H1 (cell line): Measurements from ENCODE around the gene CRYBG3. TPM values are rescaled to one million over a fixed set of nuclear protein-coding genes. Genes with fewer than 3 reads are reported as not detected.

Experiments used
- CTCF ChIA-PET: fragments of 300-600 bp; sonication (Branson Sonifier 250); formaldehyde crosslinking; loops from one replicate; lab custom pipeline; 2021; ENCODE audit not compliant: partially characterized antibody; lab: Charles Lee
- POLR2A ChIA-PET: fragments of 300-600 bp; sonication (Branson Sonifier 250); formaldehyde crosslinking; loops from one replicate; lab custom pipeline; 2021; ENCODE audit warnings: inconsistent platforms; ENCODE audit not compliant: partially characterized antibody; lab: Charles Lee
- DNase-seq, 2 experiments: peaks; one replicate each; pipeline versions ENCODE4 v3.0.0 to v3.0.0-alpha.2; 2010 to 2022; ENCODE audit warnings: low spot score in 2 of 2, low read depth in 1 of 2, mixed read lengths in 1 of 2
- FAIRE-seq: peaks from 2 replicates; lab custom pipeline; 2011; peaks lifted over from hg19 to GRCh38; lab: Jason Lieb, UNC
- H2AFZ ChIP-seq: 2 replicates; pipeline ENCODE4 v1.8.1; 2012; ENCODE audit warnings: low read length, inconsistent platforms
- H2AK5ac ChIP-seq: 2 replicates; pipeline ENCODE4 v1.6.1; 2013; ENCODE audit warnings: low read depth, low read length
- H2BK120ac ChIP-seq: replicated peaks from 2 replicates; pipeline ENCODE3; 2013; ENCODE audit warnings: low read depth, low read length, inconsistent platforms
- H2BK12ac ChIP-seq: 2 replicates; pipeline ENCODE4 v1.6.1; 2013; ENCODE audit warnings: low read depth, low read length
- H2BK15ac ChIP-seq: 2 replicates; pipeline ENCODE4 v1.6.1; 2013; ENCODE audit warnings: low read length
- H2BK20ac ChIP-seq: 2 replicates; pipeline ENCODE4 v1.6.1; 2013; ENCODE audit warnings: low read length
- H2BK5ac ChIP-seq: 2 replicates; pipeline ENCODE4 v1.6.1; 2013; ENCODE audit warnings: low read depth, low read length
- H3K14ac ChIP-seq: 2 replicates; pipeline ENCODE4 v1.6.1; 2013; ENCODE audit warnings: inconsistent platforms; ENCODE audit not compliant: insufficient read length
- H3K18ac ChIP-seq: 2 replicates; pipeline ENCODE4 v1.6.1; 2013; ENCODE audit warnings: low read length; ENCODE audit errors: extremely low read depth
- H3K23ac ChIP-seq: 2 replicates; pipeline ENCODE4 v1.6.1; 2013; ENCODE audit warnings: inconsistent platforms; ENCODE audit not compliant: insufficient read length
- H3K23me2 ChIP-seq: 2 replicates; pipeline ENCODE4 v1.6.1; 2013; ENCODE audit warnings: low read depth, low read length
- H3K27ac ChIP-seq: 2 replicates; pipeline ENCODE4 v1.6.1; 2011; ENCODE audit warnings: low read depth, low read length, inconsistent platforms
- H3K27me3 ChIP-seq, 4 experiments: replicated peaks in 1 of 4; 1 replicate in 1 of 4; 2 replicates in 3 of 4; pipeline versions ENCODE4 v1.6.1 to v1.8.1; 2011 to 2013; ENCODE audit warnings: low read length in 3 of 4, mild to moderate bottlenecking in 3 of 4, inconsistent platforms in 2 of 4, mixed read lengths in 2 of 4, moderate library complexity in 1 of 4; ENCODE audit not compliant: control insufficient read depth in 3 of 4, insufficient read depth in 3 of 4; ENCODE audit errors: extremely low read depth in 1 of 4
- H3K36me3 ChIP-seq, 4 experiments: 2 replicates each; pipeline versions ENCODE4 v1.6.1 to v1.8.1; 2011 to 2013; ENCODE audit warnings: mild to moderate bottlenecking in 4 of 4, low read length in 3 of 4, moderate library complexity in 2 of 4, control low read depth in 1 of 4, inconsistent platforms in 1 of 4; ENCODE audit not compliant: insufficient read depth in 4 of 4, control insufficient read depth in 2 of 4
- H3K4ac ChIP-seq: replicated peaks from 2 replicates; pipeline ENCODE3; 2013; ENCODE audit warnings: low read length, low read depth, mixed read lengths, inconsistent platforms; ENCODE audit not compliant: insufficient read length
- H3K4me1 ChIP-seq, 4 experiments: replicated peaks in 1 of 4; 1 replicate in 1 of 4; 2 replicates in 3 of 4; pipeline versions ENCODE4 v1.6.1 to v1.8.1; 2011 to 2013; ENCODE audit warnings: low read length in 3 of 4, inconsistent platforms in 2 of 4, mixed read lengths in 1 of 4; ENCODE audit not compliant: insufficient read depth in 4 of 4, control insufficient read depth in 3 of 4
- H3K4me2 ChIP-seq, 2 experiments: 2 replicates each; pipeline versions ENCODE4 v1.6.1 to v1.8.1; 2011 to 2013; ENCODE audit warnings: low read depth in 2 of 2, low read length in 2 of 2, control low read depth in 1 of 2, inconsistent platforms in 1 of 2, mild to moderate bottlenecking in 1 of 2; ENCODE audit not compliant: insufficient read depth in 1 of 2
- H3K4me3 ChIP-seq, 4 experiments: fragments of 200-600, 300-600 bp in 1 of 4; sonication (generic), shearing (Covaris generic), sonication (Bioruptor Twin) in 1 of 4; 2 replicates each; pipeline versions ENCODE4 v1.5.1 to v1.8.1; 2011 to 2016; ENCODE audit warnings: low read length in 4 of 4, low read depth in 3 of 4, control low read depth in 2 of 4, inconsistent platforms in 2 of 4, mild to moderate bottlenecking in 2 of 4, mixed read lengths in 1 of 4, moderate library complexity in 1 of 4; ENCODE audit not compliant: insufficient read depth in 2 of 4; ENCODE audit errors: extremely low read depth in 1 of 4
- H3K56ac ChIP-seq: replicated peaks from 2 replicates; pipeline ENCODE3; 2013; ENCODE audit warnings: low read depth, mild to moderate bottlenecking, mixed read lengths, low read length, inconsistent platforms; ENCODE audit not compliant: insufficient read length
- H3K79me1 ChIP-seq: 2 replicates; pipeline ENCODE4 v1.6.1; 2013; ENCODE audit warnings: low read depth, low read length, control low read depth
- H3K79me2 ChIP-seq, 2 experiments: 2 replicates each; pipeline versions ENCODE4 v1.6.1 to v1.8.1; 2012 to 2013; ENCODE audit warnings: low read length in 2 of 2, mild to moderate bottlenecking in 2 of 2, inconsistent platforms in 1 of 2; ENCODE audit not compliant: insufficient read depth in 2 of 2, control insufficient read depth in 1 of 2
- H3K9ac ChIP-seq, 4 experiments: replicated peaks in 1 of 4; 1 replicate in 1 of 4; 2 replicates in 3 of 4; pipeline versions ENCODE4 v1.6.1 to v1.8.1; 2011 to 2013; ENCODE audit warnings: low read depth in 3 of 4, low read length in 3 of 4, control low read depth in 2 of 4, mild to moderate bottlenecking in 2 of 4, moderate library complexity in 2 of 4, inconsistent platforms in 1 of 4; ENCODE audit errors: extremely low read depth in 1 of 4
- H3K9me3 ChIP-seq, 2 experiments: 2 replicates each; pipeline versions ENCODE4 v1.6.1 to v1.8.1; 2012 to 2013; ENCODE audit warnings: mild to moderate bottlenecking in 2 of 2, moderate library complexity in 2 of 2, control low read depth in 1 of 2, inconsistent platforms in 1 of 2, low read depth in 1 of 2, low read length in 1 of 2, mixed read lengths in 1 of 2; ENCODE audit not compliant: insufficient read depth in 2 of 2
- H4K20me1 ChIP-seq, 2 experiments: replicated peaks in 1 of 2; 2 replicates each; pipeline versions ENCODE3 to v1.8.1; 2011 to 2013; ENCODE audit warnings: inconsistent platforms in 2 of 2, low read length in 2 of 2, mild to moderate bottlenecking in 1 of 2; ENCODE audit not compliant: insufficient read depth in 2 of 2, control insufficient read depth in 1 of 2
- H4K5ac ChIP-seq: 2 replicates; pipeline ENCODE4 v1.6.1; 2013; ENCODE audit warnings: low read length, low read depth, mixed read lengths, inconsistent platforms; ENCODE audit not compliant: insufficient read length
- H4K8ac ChIP-seq: 2 replicates; pipeline ENCODE4 v1.8.0; 2013; ENCODE audit warnings: mild to moderate bottlenecking, moderate library complexity, low read length, inconsistent platforms; ENCODE audit not compliant: insufficient read depth; ENCODE audit errors: extremely low read depth
- H4K91ac ChIP-seq: replicated peaks from 2 replicates; pipeline ENCODE3; 2013; ENCODE audit warnings: low read length, mixed read lengths, inconsistent platforms; ENCODE audit not compliant: insufficient read length
- NANOG ChIP-seq: IDR thresholded peaks from 2 replicates; pipeline ENCODE4 v1.6.1; 2011; ENCODE audit warnings: low read length, low read depth, mild to moderate bottlenecking, inconsistent platforms; ENCODE audit not compliant: insufficient read depth, poor library complexity, severe bottlenecking
- RNF2 ChIP-seq: fragments of 200-900, 300-1000 bp; sonication (generic); IDR thresholded peaks from 2 replicates; pipeline ENCODE4 v1.7.1; 2016; ENCODE audit warnings: borderline replicate concordance, low read depth, mild to moderate bottlenecking, antibody characterized with exemption, low read length; ENCODE audit not compliant: poor library complexity, severe bottlenecking; ENCODE audit errors: missing control alignments
- WGBS, 2 experiments: shearing (Covaris generic) in 1 of 2; methylation state at CpG; one replicate each; pipeline versions ENCODE4 v1.1.6 to v1.1.7; 2013 to 2015; ENCODE audit warnings: low lambda C conversion rate in 2 of 2, mixed read lengths in 2 of 2, inconsistent platforms in 1 of 2, low coverage in 1 of 2, missing lambda C conversion rate in 1 of 2; ENCODE audit not compliant: insufficient replicate concordance in 2 of 2, insufficient coverage in 1 of 2, insufficient read length in 1 of 2; ENCODE audit errors: extremely low coverage in 1 of 2, missing lambda C conversion rate in 1 of 2; 5-methylcytosine and 5-hydroxymethylcytosine counted together
- polyA plus RNA-seq, 7 experiments: library from polyadenylated mRNA; depleted of rRNA in 3 of 7; stranded (reverse) in 5 of 7; unstranded in 2 of 7; fragments of >200 nt in 5 of 7; fragments of 200-250 nt in 2 of 7; gene quantifications; 1 replicate in 5 of 7; 2 replicates in 1 of 7; 4 replicates in 1 of 7; pipeline versions ENCODE4 v1.2.1 to v1.2.3, GENCODE V29; 2011 to 2013; ENCODE audit warnings: missing spikeins in 2 of 7, mixed read lengths in 2 of 7
- total RNA-seq: library from RNA; stranded (reverse); fragmentation: NEBNext Ultra II Directional; extraction: Animal tissue kit (Norgen Biotek cat#: 25700); gene quantifications from 2 replicates; pipeline ENCODE4 v1.2.1, GENCODE V29; 2021

CRYBG3 gene
- total and polyA plus RNA-seq, 2 of the 8 experiments (the other 6 are each of a cell fraction or from before 2014, with no cell fraction given) = 2.1 to 8.0 TPM

- no peak for FAIRE-seq
- WGBS, 2 experiments = 86% methylated on average over 2 of the region's 2 CpGs; no CpG with 5 or more reads in 1 of the 2 experiments
- no peak overlapping the region for H2AK5ac ChIP-seq
- no peak overlapping the region for H3K4me3 ChIP-seq
- H3K14ac ChIP-seq = no peak overlapping the region
- H4K91ac ChIP-seq = no peak overlapping the region
- H4K5ac ChIP-seq = no peak overlapping the region
- peaks cover 0 to 5% (median 0%) of the 10 kb centered on the region in 4 experiments; a peak in 2 of 8 replicates for H3K36me3 ChIP-seq
- H3K27me3 ChIP-seq = no peaks in the 10 kb centered on the region
- no peak for DNase-seq
- no peak overlapping the region for H2BK15ac ChIP-seq
- H3K4me1 ChIP-seq = no peaks in the 10 kb centered on the region
- H2BK20ac ChIP-seq = no peak overlapping the region
- no peak overlapping the region for H2AFZ ChIP-seq
- H3K79me1 ChIP-seq = no peaks in the 10 kb centered on the region
- no peaks in the 10 kb centered on the region; the same call in 1 of the 2 replicates for H3K23me2 ChIP-seq
- no peak overlapping the region for H3K27ac ChIP-seq
- no peak overlapping the region for H3K23ac ChIP-seq
- peaks cover 0 to 2% of the 10 kb centered on the region in 2 experiments for H4K20me1 ChIP-seq
- H3K56ac ChIP-seq = no peak overlapping the region
- H3K79me2 ChIP-seq = no peaks in the 10 kb centered on the region
- no peak overlapping the region for H2BK12ac ChIP-seq
- no peak overlapping the region for H3K4me2 ChIP-seq
- H3K4ac ChIP-seq = no peak overlapping the region
- TF ChIP-seq NANOG (no peak), RNF2 (no peak)
- H2BK120ac ChIP-seq = no peak overlapping the region
- CTCF ChIA-PET = interaction anchor here (1.2 to 1.9 kb wide), 2 partner anchors 11 to 90 kb away, joined by 3 to 5 read pairs; no protein-coding TSS in a partner anchor
- H4K8ac ChIP-seq = no peak overlapping the region
- no peaks in the 10 kb centered on the region for H3K9me3 ChIP-seq
- H3K9ac ChIP-seq = no peak overlapping the region
- no peak overlapping the region for H2BK5ac ChIP-seq
- POLR2A ChIA-PET = no interaction called here
- no peak overlapping the region for H3K18ac ChIP-seq
These were observed 62.8 kb downstream of the CRYBG3 start for GRCh38 chr3:97884586-97885123.
